Activated T-helper 17 cell treated with anti-CD3 and anti-CD28 coated beads, Interleukin-2, amount 50 U/mL, for 72 hours (primary cell): ENCODE results near the gene DCAF12. TPM values are rescaled to one million over a fixed set of nuclear protein-coding genes. Genes with fewer than 3 reads are reported as not detected.
"Not testable (repeated sequence)": the region's sequence is repeated elsewhere in the genome, so short reads cannot be mapped to it uniquely, and the experiment has no call there.

Experiments used
- ATAC-seq: fragments of 150-1000 bp; cut with Tn5 transposase; replicated peaks from 2 replicates; pipeline ENCODE4 v1.10.0; 2021; ENCODE audit warnings: mild to moderate bottlenecking, moderate library complexity
- H3K27ac Mint-ChIP-seq: one replicate; pipeline ENCODE4 v1.8.0; 2022; ENCODE audit warnings: mixed read lengths
- H3K27me3 Mint-ChIP-seq: one replicate; pipeline ENCODE4 v1.8.0; 2022; ENCODE audit warnings: mixed read lengths
- H3K36me3 Mint-ChIP-seq: one replicate; pipeline ENCODE4 v1.8.0; 2022; ENCODE audit warnings: low read depth, mild to moderate bottlenecking, mixed read lengths
- H3K4me1 Mint-ChIP-seq: one replicate; pipeline ENCODE4 v1.8.0; 2022; ENCODE audit warnings: mixed read lengths
- H3K4me3 Mint-ChIP-seq: one replicate; pipeline ENCODE4 v1.8.0; 2022; ENCODE audit warnings: mild to moderate bottlenecking, mixed read lengths
- H3K9me3 Mint-ChIP-seq: one replicate; pipeline ENCODE4 v1.8.0; 2022; ENCODE audit warnings: mixed read lengths
- total RNA-seq, 2 donors: library from RNA; stranded (reverse); gene quantifications; one replicate each; pipeline ENCODE4 v1.2.3, GENCODE V29; 2022

The DCAF12 gene
- total RNA-seq, 2 donors from 2014 or later, result 30.4 to 36.6 TPM

DNA sequence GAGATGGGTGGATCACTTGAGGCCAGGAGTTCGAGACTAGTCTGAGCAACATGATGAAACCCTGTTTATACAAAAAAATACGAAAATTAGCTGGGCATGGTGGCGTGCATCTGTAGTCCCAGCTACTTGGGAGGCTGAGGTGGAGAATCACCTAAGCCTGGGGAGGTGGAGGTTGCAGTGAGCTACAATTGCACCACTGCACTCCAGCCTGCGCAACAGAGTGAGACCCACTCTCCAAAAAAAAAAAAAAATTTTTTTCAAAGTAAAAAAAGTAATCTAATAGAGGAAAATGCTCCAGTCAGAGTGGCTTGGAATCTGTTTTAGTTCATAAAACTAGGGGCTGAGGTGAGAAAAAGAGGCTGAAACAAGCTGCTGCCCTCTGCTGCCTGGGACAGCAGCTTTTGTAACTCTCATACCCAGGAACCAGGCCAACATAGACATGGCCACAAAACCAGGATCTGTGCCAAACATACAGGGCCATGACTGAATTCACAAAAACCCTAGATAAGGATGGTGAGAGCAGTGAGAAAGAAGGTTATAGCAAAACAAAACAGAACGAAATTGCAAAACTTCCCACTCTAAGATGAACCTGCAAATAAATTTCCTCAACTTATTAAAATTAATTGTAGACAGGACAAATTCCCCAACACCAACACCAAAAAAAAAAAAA is 13.1 kb upstream of the DCAF12 start:
- ATAC-seq, result peak; percentile 34
- H3K27me3 Mint-ChIP-seq, result no peaks in the 10 kb centered on the region
- no peak overlapping the region for H3K4me3 Mint-ChIP-seq
- no peaks in the 10 kb centered on the region for H3K9me3 Mint-ChIP-seq
- H3K4me1 Mint-ChIP-seq, result no peaks in the 10 kb centered on the region
- H3K36me3 Mint-ChIP-seq, result no peaks in the 10 kb centered on the region
- H3K27ac Mint-ChIP-seq, result no peak overlapping the region

DNA sequence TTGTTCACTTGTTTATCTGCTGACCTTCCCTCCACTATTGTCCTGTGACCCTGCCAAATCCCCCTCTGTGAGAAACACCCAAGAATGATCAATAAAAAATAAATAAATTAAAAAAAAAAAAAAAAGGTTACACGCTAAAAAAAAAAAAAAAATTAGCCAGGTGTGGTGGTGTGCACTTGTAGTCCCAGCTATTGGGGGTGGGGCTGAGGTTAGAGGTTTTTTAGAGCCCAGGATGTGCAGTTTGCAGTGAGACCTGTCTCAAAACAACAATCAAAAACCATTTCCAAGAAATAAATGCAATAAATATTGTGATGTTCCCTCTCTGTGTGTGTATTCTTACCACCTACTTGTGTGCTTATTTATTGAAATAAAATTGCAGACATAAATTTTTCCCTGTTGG is 12.1 kb upstream of the DCAF12 start:
- H3K36me3 Mint-ChIP-seq, H3K4me3 Mint-ChIP-seq, ATAC-seq: not testable (repeated sequence)

DNA sequence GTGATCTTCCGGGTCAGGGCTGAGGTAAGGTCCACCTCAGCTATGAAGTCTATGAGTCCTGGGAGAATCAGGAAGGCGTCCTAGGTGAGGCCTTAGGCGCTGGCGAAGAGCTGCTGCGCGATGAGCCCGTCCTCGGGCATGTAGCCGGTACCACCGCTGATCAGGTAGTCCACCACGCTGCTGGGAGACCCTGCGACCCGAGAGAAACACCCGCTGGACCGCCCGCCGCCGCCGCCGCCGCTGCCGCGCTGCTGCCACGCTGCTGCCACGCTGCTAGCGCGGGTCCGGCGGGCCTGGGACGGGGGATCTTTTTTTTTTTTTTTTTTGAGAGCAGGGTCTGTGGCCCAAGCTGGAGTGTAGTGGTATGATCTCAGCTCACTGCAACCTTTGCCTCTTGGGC is 8.0 kb upstream of the DCAF12 start:
- ATAC-seq, result no peak
- Mint-ChIP-seq H3K27ac (no peak overlapping the region), H3K27me3 (no peaks in the 10 kb centered on the region), H3K36me3 (no peaks in the 10 kb centered on the region), H3K4me1 (no peaks in the 10 kb centered on the region), H3K4me3 (no peak overlapping the region), H3K9me3 (no peaks in the 10 kb centered on the region)

More for the DNA sequence above, 12.1 kb upstream of the DCAF12 start:
- H3K4me1 Mint-ChIP-seq, H3K27me3 Mint-ChIP-seq, H3K27ac Mint-ChIP-seq, H3K9me3 Mint-ChIP-seq: not testable (repeated sequence)

DNA sequence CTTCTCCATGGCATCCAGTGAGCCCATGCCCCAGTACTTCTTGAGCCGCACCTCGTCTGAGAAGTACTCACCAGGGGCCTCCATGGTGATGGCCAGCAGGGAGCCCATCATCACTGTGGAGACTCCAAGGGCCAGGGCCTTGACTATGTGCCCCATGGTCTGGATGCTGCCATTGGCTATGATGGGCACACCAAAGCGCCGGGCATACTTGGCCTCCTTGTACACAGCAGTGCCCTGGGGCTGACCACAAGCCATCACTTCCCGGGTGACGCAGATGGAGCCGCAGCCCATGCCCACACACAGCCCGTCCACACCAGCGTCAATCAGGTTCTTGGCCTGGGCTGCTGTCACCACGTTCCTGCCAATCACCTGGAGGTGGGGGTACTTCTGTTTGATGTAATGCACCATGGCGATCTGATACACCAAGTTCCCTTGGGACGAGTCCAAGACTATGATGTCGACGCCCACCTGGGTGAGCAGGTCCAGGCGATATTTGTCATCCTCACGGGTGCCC is 7.0 kb upstream of the DCAF12 start:
- no peaks in the 10 kb centered on the region for H3K9me3 Mint-ChIP-seq
- ATAC-seq, result no peak
- H3K4me3 Mint-ChIP-seq, result no peak overlapping the region
- H3K4me1 Mint-ChIP-seq, result no peaks in the 10 kb centered on the region
- H3K27ac Mint-ChIP-seq, result no peak overlapping the region
- H3K36me3 Mint-ChIP-seq, result no peaks in the 10 kb centered on the region
- H3K27me3 Mint-ChIP-seq, result no peaks in the 10 kb centered on the region

DNA sequence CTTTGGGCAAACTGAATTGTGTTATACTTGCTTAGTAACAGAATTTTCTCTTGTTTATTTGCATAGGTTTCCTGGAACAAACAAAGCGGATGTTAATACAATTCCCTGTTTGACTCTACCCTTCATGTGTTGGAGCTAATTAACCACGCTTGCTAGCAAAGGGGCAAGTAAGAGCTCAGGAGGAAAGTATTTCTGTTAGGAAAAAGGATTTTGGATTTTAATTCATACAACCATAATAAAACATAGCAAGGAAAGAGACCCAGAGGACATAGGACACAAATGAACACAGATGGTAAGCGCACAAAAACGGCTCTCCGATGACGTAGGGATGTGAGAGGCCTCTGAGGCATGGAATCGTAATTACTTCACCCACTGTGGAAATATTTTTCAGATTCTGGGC is 5.1 kb upstream of the DCAF12 start:
- Mint-ChIP-seq H3K36me3 (no peaks in the 10 kb centered on the region), H3K4me3 (no peak overlapping the region), H3K27ac (no peak overlapping the region), H3K9me3 (no peaks in the 10 kb centered on the region), H3K27me3 (no peaks in the 10 kb centered on the region), H3K4me1 (no peaks in the 10 kb centered on the region)
- ATAC-seq, result no peak

DNA sequence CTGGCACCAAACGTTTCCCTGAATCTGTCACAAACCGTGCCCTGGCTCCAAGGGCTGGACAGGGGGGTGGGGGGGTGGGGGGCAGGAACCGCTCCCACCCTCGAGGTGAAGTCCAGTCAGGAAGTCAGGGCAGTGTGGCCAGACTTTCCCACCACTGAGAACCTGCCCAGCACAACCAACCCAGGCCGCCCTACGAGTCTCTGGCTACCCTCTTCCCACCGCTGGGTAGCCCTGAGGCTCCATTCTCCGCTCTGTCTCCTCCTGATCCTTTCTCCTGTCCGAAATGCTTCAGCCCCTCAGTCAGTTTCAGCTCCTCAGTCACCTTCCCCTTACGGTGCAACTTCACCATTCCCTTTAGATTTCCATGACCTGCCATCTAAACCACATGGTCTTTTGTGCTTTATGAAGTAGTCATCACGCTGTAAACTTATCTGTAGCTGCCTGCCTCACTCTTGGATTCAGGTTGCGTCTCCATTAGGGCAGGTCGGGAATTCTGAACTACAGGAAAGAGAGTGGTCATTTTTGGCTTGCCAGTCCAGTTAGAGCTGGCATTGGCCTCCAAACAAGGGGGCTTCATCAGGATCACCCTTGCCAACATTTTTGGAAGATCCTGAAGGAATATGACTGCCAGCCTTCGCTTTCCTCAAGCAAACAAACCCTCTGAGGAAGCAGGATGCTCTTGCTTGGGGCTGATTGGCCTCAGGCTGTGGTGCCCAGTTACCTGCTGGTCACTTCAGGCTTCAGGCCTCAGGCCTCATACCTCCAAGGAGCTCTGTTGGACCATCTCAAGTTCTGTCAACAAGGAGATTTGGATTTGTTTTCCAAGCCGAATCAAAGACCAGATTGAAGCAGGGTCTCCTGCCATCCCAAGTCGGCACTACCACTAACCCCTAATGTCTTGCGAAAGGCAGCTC is 794 bp upstream of the DCAF12 start:
- Mint-ChIP-seq H3K4me1 (peaks cover 30% of the 10 kb centered on the region), H3K36me3 (peaks cover 34% of the 10 kb centered on the region), H3K4me3 (peak overlapping the region; percentile 95), H3K9me3 (no peaks in the 10 kb centered on the region), H3K27me3 (no peaks in the 10 kb centered on the region), H3K27ac (peak overlapping the region; percentile 86)
- no peak for ATAC-seq

DNA sequence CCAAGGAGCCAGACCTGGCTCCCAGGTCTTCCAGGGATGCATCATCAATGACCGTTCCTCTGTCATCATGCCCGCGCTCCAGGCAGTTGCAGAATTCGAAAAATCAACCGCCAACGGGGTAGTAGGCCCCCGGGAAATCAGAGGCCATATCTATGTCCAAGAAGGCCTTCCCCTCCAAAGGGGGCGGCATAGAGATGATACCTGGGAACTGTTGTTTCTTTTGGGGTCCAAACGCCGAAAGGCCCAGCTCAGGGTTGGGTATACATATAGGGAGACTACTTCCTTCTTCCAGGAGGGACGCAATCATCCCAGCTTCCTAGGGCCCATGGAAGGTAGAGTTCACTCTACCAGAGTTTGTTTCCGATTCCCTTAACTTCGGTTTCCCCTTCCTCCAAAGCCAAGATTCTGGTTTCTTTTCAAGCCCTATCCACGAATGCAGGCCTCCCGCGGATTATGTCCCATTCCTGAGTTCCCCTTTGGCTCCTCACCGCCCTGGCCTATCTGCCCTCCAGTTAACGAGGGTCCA is 754 bp downstream of the DCAF12 start:
- H3K27me3 Mint-ChIP-seq, result no peaks in the 10 kb centered on the region
- H3K4me3 Mint-ChIP-seq, result peak overlapping the region; percentile 95
- peaks cover 41% of the 10 kb centered on the region for H3K4me1 Mint-ChIP-seq
- H3K9me3 Mint-ChIP-seq, result no peaks in the 10 kb centered on the region
- ATAC-seq, result no peak
- peak overlapping the region; percentile 86 for H3K27ac Mint-ChIP-seq
- H3K36me3 Mint-ChIP-seq, result peaks cover 50% of the 10 kb centered on the region

DNA sequence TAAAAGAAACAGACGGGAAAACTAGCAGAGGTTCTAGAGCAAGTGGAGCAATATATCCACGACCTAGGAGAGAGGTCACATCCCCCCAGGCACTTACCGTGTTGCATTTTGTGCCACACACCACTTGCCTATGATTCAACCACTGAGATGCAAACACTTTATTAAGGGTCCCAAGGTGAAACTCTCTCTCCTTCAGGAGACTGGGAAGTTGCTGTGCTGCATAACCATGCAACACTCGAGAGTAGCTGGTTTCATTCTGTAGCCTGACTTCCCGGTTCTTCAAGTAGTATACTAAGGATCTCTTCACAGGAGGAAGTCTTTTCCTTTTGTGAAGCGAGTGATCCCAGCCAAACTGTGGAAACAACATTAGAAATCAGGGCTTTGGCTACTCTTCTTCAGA is 1.6 kb downstream of the DCAF12 start:
- peak overlapping the region; percentile 86 for H3K27ac Mint-ChIP-seq
- no peak for ATAC-seq
- H3K27me3 Mint-ChIP-seq, result no peaks in the 10 kb centered on the region
- no peaks in the 10 kb centered on the region for H3K9me3 Mint-ChIP-seq
- peaks cover 41% of the 10 kb centered on the region for H3K4me1 Mint-ChIP-seq
- peak overlapping the region; percentile 95 for H3K4me3 Mint-ChIP-seq
- H3K36me3 Mint-ChIP-seq, result peaks cover 56% of the 10 kb centered on the region

DNA sequence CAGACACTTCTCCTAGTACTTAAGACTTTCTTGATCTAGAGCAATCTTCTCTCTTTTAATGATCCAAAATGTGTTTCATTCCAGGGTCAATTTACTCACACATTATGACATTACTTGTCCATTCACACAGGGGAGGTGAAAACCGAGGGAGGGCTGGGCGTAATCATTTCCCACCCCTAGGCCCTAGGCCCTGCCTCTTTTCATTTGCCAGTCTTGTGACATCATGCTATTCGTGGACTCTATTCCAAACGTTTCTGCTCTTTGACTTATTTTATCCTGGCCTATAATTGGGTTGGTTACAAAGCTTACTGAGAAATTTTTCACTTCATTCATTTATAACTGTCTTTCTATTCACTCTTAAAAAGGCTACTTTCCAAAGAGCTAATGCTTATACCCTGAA is 2.4 kb downstream of the DCAF12 start:
- Mint-ChIP-seq H3K36me3 (peaks cover 64% of the 10 kb centered on the region), H3K4me3 (peak overlapping the region; percentile 95), H3K27me3 (no peaks in the 10 kb centered on the region), H3K27ac (peak overlapping the region; percentile 78), H3K9me3 (no peaks in the 10 kb centered on the region), H3K4me1 (peaks cover 41% of the 10 kb centered on the region)
- no peak for ATAC-seq

DNA sequence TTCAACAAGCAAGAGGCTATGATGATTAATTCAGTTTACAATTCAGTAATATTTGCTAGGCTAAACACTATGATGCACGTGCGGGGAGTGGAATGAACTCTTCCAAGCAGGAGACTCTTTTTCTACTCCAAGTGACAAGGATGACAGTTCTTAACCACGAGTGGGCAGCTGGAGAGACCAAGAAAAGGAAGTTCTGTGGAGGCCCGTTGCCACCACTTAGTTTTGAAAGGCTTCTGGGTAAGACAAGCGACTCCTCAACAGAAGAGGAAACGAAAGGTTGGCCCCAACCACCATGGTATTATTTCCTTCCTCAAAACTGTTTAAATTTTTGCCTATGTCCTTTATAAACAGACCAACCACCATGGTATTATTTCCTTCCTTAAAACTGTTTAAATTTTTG is 2.8 kb downstream of the DCAF12 start:
- no peaks in the 10 kb centered on the region for H3K27me3 Mint-ChIP-seq
- peak overlapping the region; percentile 78 for H3K27ac Mint-ChIP-seq
- H3K36me3 Mint-ChIP-seq, result peaks cover 68% of the 10 kb centered on the region

DNA sequence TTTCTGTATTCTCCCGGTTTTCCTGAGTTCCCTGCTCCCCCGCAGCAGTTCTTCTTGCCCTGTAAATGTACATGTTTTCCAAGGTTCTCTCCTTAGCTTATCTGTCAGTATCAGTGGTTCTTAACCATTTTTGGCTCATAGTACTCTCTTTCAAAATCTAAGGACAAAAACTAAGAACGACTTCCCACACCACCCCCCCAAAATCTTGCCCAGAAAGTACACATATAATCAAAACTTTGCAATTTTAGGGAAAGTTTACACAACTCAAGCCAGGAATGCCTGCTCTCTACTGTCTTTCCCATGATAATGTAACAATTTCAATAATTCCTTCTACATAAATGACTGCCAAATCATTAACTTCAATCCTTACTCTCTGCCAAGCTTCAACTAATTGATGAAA is 4.5 kb downstream of the DCAF12 start:
- ATAC-seq, result no peak
- peaks cover 41% of the 10 kb centered on the region for H3K4me1 Mint-ChIP-seq
- no peaks in the 10 kb centered on the region for H3K27me3 Mint-ChIP-seq
- H3K4me3 Mint-ChIP-seq, result no peak overlapping the region
- H3K9me3 Mint-ChIP-seq, result no peaks in the 10 kb centered on the region
- H3K27ac Mint-ChIP-seq, result no peak overlapping the region
- peaks cover 85% of the 10 kb centered on the region for H3K36me3 Mint-ChIP-seq

More for the DNA sequence above, 2.8 kb downstream of the DCAF12 start:
- H3K4me3 Mint-ChIP-seq, result peak overlapping the region; percentile 95
- peaks cover 41% of the 10 kb centered on the region for H3K4me1 Mint-ChIP-seq
- no peak for ATAC-seq
- H3K9me3 Mint-ChIP-seq, result no peaks in the 10 kb centered on the region

DNA sequence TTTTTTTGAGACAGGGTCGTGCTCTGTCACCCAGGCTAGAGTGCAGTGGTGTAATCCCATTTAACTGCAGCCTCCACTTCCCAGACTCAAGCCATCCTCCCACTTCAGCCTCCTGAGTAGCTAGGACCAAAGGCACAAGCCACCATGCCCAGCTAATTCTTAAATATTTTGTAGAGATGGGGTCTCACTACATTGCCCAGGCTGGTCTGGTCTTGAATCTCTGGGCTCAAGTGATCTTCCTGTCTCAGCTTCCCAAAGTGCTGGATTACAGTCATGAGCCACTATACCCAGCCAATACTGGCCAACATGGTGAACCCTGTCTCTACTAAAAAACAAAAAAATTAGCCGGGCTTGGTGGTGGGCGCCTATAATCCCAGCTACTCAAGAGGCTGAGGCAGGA is 6.8 kb downstream of the DCAF12 start:
- no peaks in the 10 kb centered on the region for H3K9me3 Mint-ChIP-seq
- H3K4me1 Mint-ChIP-seq, result peaks cover 38% of the 10 kb centered on the region
- H3K4me3 Mint-ChIP-seq, result no peak overlapping the region
- H3K36me3 Mint-ChIP-seq, result peaks cover 91% of the 10 kb centered on the region
- no peaks in the 10 kb centered on the region for H3K27me3 Mint-ChIP-seq
- no peak overlapping the region for H3K27ac Mint-ChIP-seq
- ATAC-seq, result no peak

DNA sequence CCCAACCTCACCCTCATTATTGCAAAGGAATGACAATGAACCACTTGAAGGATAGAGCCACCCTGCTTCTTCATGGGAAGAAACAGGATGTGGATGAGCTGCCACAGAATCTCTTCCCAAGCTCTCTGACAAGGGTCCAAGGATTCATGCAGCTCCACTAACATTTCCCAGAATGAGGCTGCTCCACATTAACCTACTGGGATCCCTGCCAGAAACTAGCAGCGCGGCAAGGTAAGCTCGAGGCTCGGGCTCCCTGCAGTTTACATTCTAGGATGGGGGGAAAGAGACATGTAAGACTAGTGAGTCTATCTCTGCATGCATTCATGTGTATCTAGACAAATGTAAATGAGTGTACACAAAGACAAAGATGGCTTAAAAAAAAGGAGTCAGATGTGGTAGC is 12.1 kb downstream of the DCAF12 start:
- H3K27me3 Mint-ChIP-seq, result no peaks in the 10 kb centered on the region
- no peak for ATAC-seq
- peaks cover 82% of the 10 kb centered on the region for H3K36me3 Mint-ChIP-seq
- H3K27ac Mint-ChIP-seq, result peak overlapping the region; percentile 74
- no peaks in the 10 kb centered on the region for H3K9me3 Mint-ChIP-seq
- peaks cover 9% of the 10 kb centered on the region for H3K4me1 Mint-ChIP-seq
- H3K4me3 Mint-ChIP-seq, result no peak overlapping the region

DNA sequence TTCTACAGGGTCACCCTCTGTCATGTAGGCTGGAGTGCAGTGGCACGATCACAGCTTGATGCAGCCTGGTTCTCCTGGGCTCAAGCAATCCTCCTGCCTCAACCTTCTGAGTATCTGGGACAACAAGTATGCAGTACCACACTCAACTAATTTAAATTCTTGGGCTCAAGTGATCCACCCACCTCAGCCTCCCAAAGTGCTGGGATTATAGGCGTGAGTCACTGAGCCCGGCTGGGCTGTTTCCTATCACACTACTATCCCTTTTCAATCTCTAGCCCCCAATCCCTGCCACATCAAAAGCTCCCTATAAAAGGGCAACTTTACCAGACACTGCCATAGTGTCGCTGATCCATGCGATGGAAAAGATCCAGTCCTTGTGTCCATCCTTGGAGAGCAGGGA is 20.4 kb downstream of the DCAF12 start:
- Mint-ChIP-seq H3K27ac (no peak overlapping the region), H3K36me3 (peaks cover 89% of the 10 kb centered on the region), H3K9me3 (no peaks in the 10 kb centered on the region), H3K4me3 (no peak overlapping the region), H3K27me3 (no peaks in the 10 kb centered on the region), H3K4me1 (no peaks in the 10 kb centered on the region)
- ATAC-seq, result no peak

DNA sequence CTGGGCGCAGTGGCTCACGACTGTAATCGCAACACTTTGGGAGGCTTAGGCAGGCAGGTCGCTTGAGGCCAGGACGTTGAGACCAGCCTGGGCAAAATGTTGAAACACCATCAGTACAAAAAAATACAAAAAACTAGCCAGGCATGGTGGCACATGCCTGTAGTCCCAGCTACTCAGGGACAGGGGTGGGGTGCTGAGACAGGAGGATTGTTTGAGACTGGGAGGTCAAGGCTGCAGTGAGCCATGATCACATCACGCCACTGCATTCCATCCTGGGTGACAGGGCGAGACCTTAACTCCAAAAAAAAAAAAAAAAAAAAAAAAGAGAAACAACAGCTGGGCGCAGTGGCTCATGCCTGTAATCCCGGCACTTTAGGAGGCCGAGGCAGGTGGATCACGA is 23.7 kb downstream of the DCAF12 start:
- Mint-ChIP-seq H3K4me3 (no peak overlapping the region), H3K4me1 (no peaks in the 10 kb centered on the region), H3K36me3 (peaks cover 91% of the 10 kb centered on the region), H3K9me3 (no peaks in the 10 kb centered on the region), H3K27ac (no peak overlapping the region), H3K27me3 (no peaks in the 10 kb centered on the region)
- no peak for ATAC-seq
